SK-N-SH treated with all-trans-retinoic acid at 6 μM for 48 hours (cell line): Measurements from ENCODE around the gene KCNJ16.

Experiments used
- CREB5 ChIP-seq: fragments of 250-450 bp; sonication (Bioruptor Pico); IDR thresholded peaks from 2 replicates; pipeline ENCODE4 v1.5.1; 2020; ENCODE audit warnings: low read depth, mild to moderate bottlenecking, moderate library complexity
- TF ChIP-seq, protein P1 (sequence below): fragments of 250-450 bp; sonication (Bioruptor Pico); IDR thresholded peaks from 2 replicates; pipeline ENCODE4 v1.8.0; 2020; ENCODE audit warnings: mild to moderate bottlenecking, moderate library complexity, borderline replicate concordance

DNA sequence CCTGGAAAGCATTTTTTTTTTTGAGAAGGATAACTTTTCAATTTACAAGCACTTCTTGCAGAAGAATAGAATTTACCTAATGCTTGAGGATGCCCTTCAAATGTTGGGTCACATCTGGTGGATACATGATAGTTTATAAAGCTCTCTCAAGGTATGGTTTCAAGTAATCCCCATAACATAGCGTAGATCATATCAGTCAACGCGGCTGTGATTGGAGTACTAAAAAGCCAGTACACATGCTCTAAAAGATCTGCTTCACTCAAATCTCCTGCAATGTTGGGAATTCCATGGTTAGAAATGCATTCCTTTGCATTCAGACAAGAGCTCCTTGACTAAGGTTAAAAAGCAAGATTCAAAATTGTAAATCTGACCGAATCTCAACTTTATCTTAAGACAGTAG, 3.9 kb upstream of the KCNJ16 start:
- TF ChIP-seq CREB5 (CRISPR knock-in tag) = no peak
- TF ChIP-seq, protein P1, sequence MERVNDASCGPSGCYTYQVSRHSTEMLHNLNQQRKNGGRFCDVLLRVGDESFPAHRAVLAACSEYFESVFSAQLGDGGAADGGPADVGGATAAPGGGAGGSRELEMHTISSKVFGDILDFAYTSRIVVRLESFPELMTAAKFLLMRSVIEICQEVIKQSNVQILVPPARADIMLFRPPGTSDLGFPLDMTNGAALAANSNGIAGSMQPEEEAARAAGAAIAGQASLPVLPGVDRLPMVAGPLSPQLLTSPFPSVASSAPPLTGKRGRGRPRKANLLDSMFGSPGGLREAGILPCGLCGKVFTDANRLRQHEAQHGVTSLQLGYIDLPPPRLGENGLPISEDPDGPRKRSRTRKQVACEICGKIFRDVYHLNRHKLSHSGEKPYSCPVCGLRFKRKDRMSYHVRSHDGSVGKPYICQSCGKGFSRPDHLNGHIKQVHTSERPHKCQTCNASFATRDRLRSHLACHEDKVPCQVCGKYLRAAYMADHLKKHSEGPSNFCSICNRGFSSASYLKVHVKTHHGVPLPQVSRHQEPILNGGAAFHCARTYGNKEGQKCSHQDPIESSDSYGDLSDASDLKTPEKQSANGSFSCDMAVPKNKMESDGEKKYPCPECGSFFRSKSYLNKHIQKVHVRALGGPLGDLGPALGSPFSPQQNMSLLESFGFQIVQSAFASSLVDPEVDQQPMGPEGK = no peak
